H1 (cell line): ENCODE data around the gene BRD1. TPM values are rescaled to one million over a fixed set of nuclear protein-coding genes. Genes with fewer than 3 reads are reported as not detected.
"Not testable (repeated sequence)": the region's sequence is repeated elsewhere in the genome, so short reads cannot be mapped to it uniquely, and the experiment has no call there.

Experiments used
- CTCF ChIA-PET: fragments of 300-600 bp; sonication (Branson Sonifier 250); formaldehyde crosslinking; loops from one replicate; lab custom pipeline; 2021; ENCODE audit not compliant: partially characterized antibody; lab: Charles Lee
- POLR2A ChIA-PET: fragments of 300-600 bp; sonication (Branson Sonifier 250); formaldehyde crosslinking; loops from one replicate; lab custom pipeline; 2021; ENCODE audit warnings: inconsistent platforms; ENCODE audit not compliant: partially characterized antibody; lab: Charles Lee
- DNase-seq, 2 experiments: peaks; one replicate each; pipeline versions ENCODE4 v3.0.0 to v3.0.0-alpha.2; 2010 to 2022; ENCODE audit warnings: low spot score in 2 of 2, low read depth in 1 of 2, mixed read lengths in 1 of 2
- FAIRE-seq: peaks from 2 replicates; lab custom pipeline; 2011; peaks lifted over from hg19 to GRCh38; lab: Jason Lieb, UNC
- H2AFZ ChIP-seq: 2 replicates; pipeline ENCODE4 v1.8.1; 2012; ENCODE audit warnings: low read length, inconsistent platforms
- H2AK5ac ChIP-seq: 2 replicates; pipeline ENCODE4 v1.6.1; 2013; ENCODE audit warnings: low read depth, low read length
- H2BK120ac ChIP-seq: replicated peaks from 2 replicates; pipeline ENCODE3; 2013; ENCODE audit warnings: low read depth, low read length, inconsistent platforms
- H2BK12ac ChIP-seq: 2 replicates; pipeline ENCODE4 v1.6.1; 2013; ENCODE audit warnings: low read depth, low read length
- H2BK15ac ChIP-seq: 2 replicates; pipeline ENCODE4 v1.6.1; 2013; ENCODE audit warnings: low read length
- H2BK20ac ChIP-seq: 2 replicates; pipeline ENCODE4 v1.6.1; 2013; ENCODE audit warnings: low read length
- H2BK5ac ChIP-seq: 2 replicates; pipeline ENCODE4 v1.6.1; 2013; ENCODE audit warnings: low read depth, low read length
- H3K14ac ChIP-seq: 2 replicates; pipeline ENCODE4 v1.6.1; 2013; ENCODE audit warnings: inconsistent platforms; ENCODE audit not compliant: insufficient read length
- H3K18ac ChIP-seq: 2 replicates; pipeline ENCODE4 v1.6.1; 2013; ENCODE audit warnings: low read length; ENCODE audit errors: extremely low read depth
- H3K23ac ChIP-seq: 2 replicates; pipeline ENCODE4 v1.6.1; 2013; ENCODE audit warnings: inconsistent platforms; ENCODE audit not compliant: insufficient read length
- H3K23me2 ChIP-seq: 2 replicates; pipeline ENCODE4 v1.6.1; 2013; ENCODE audit warnings: low read depth, low read length
- H3K27ac ChIP-seq: 2 replicates; pipeline ENCODE4 v1.6.1; 2011; ENCODE audit warnings: low read depth, low read length, inconsistent platforms
- H3K27me3 ChIP-seq, 4 experiments: replicated peaks in 1 of 4; 1 replicate in 1 of 4; 2 replicates in 3 of 4; pipeline versions ENCODE4 v1.6.1 to v1.8.1; 2011 to 2013; ENCODE audit warnings: low read length in 3 of 4, mild to moderate bottlenecking in 3 of 4, inconsistent platforms in 2 of 4, mixed read lengths in 2 of 4, moderate library complexity in 1 of 4; ENCODE audit not compliant: control insufficient read depth in 3 of 4, insufficient read depth in 3 of 4; ENCODE audit errors: extremely low read depth in 1 of 4
- H3K36me3 ChIP-seq, 4 experiments: 2 replicates each; pipeline versions ENCODE4 v1.6.1 to v1.8.1; 2011 to 2013; ENCODE audit warnings: mild to moderate bottlenecking in 4 of 4, low read length in 3 of 4, moderate library complexity in 2 of 4, control low read depth in 1 of 4, inconsistent platforms in 1 of 4; ENCODE audit not compliant: insufficient read depth in 4 of 4, control insufficient read depth in 2 of 4
- H3K4ac ChIP-seq: replicated peaks from 2 replicates; pipeline ENCODE3; 2013; ENCODE audit warnings: low read length, low read depth, mixed read lengths, inconsistent platforms; ENCODE audit not compliant: insufficient read length
- H3K4me1 ChIP-seq, 4 experiments: replicated peaks in 1 of 4; 1 replicate in 1 of 4; 2 replicates in 3 of 4; pipeline versions ENCODE4 v1.6.1 to v1.8.1; 2011 to 2013; ENCODE audit warnings: low read length in 3 of 4, inconsistent platforms in 2 of 4, mixed read lengths in 1 of 4; ENCODE audit not compliant: insufficient read depth in 4 of 4, control insufficient read depth in 3 of 4
- H3K4me2 ChIP-seq, 2 experiments: 2 replicates each; pipeline versions ENCODE4 v1.6.1 to v1.8.1; 2011 to 2013; ENCODE audit warnings: low read depth in 2 of 2, low read length in 2 of 2, control low read depth in 1 of 2, inconsistent platforms in 1 of 2, mild to moderate bottlenecking in 1 of 2; ENCODE audit not compliant: insufficient read depth in 1 of 2
- H3K4me3 ChIP-seq, 4 experiments: fragments of 200-600, 300-600 bp in 1 of 4; sonication (generic), shearing (Covaris generic), sonication (Bioruptor Twin) in 1 of 4; 2 replicates each; pipeline versions ENCODE4 v1.5.1 to v1.8.1; 2011 to 2016; ENCODE audit warnings: low read length in 4 of 4, low read depth in 3 of 4, control low read depth in 2 of 4, inconsistent platforms in 2 of 4, mild to moderate bottlenecking in 2 of 4, mixed read lengths in 1 of 4, moderate library complexity in 1 of 4; ENCODE audit not compliant: insufficient read depth in 2 of 4; ENCODE audit errors: extremely low read depth in 1 of 4
- H3K56ac ChIP-seq: replicated peaks from 2 replicates; pipeline ENCODE3; 2013; ENCODE audit warnings: low read depth, mild to moderate bottlenecking, mixed read lengths, low read length, inconsistent platforms; ENCODE audit not compliant: insufficient read length
- H3K79me1 ChIP-seq: 2 replicates; pipeline ENCODE4 v1.6.1; 2013; ENCODE audit warnings: low read depth, low read length, control low read depth
- H3K79me2 ChIP-seq, 2 experiments: 2 replicates each; pipeline versions ENCODE4 v1.6.1 to v1.8.1; 2012 to 2013; ENCODE audit warnings: low read length in 2 of 2, mild to moderate bottlenecking in 2 of 2, inconsistent platforms in 1 of 2; ENCODE audit not compliant: insufficient read depth in 2 of 2, control insufficient read depth in 1 of 2
- H3K9ac ChIP-seq, 4 experiments: replicated peaks in 1 of 4; 1 replicate in 1 of 4; 2 replicates in 3 of 4; pipeline versions ENCODE4 v1.6.1 to v1.8.1; 2011 to 2013; ENCODE audit warnings: low read depth in 3 of 4, low read length in 3 of 4, control low read depth in 2 of 4, mild to moderate bottlenecking in 2 of 4, moderate library complexity in 2 of 4, inconsistent platforms in 1 of 4; ENCODE audit errors: extremely low read depth in 1 of 4
- H3K9me3 ChIP-seq, 2 experiments: 2 replicates each; pipeline versions ENCODE4 v1.6.1 to v1.8.1; 2012 to 2013; ENCODE audit warnings: mild to moderate bottlenecking in 2 of 2, moderate library complexity in 2 of 2, control low read depth in 1 of 2, inconsistent platforms in 1 of 2, low read depth in 1 of 2, low read length in 1 of 2, mixed read lengths in 1 of 2; ENCODE audit not compliant: insufficient read depth in 2 of 2
- H4K20me1 ChIP-seq, 2 experiments: replicated peaks in 1 of 2; 2 replicates each; pipeline versions ENCODE3 to v1.8.1; 2011 to 2013; ENCODE audit warnings: inconsistent platforms in 2 of 2, low read length in 2 of 2, mild to moderate bottlenecking in 1 of 2; ENCODE audit not compliant: insufficient read depth in 2 of 2, control insufficient read depth in 1 of 2
- H4K5ac ChIP-seq: 2 replicates; pipeline ENCODE4 v1.6.1; 2013; ENCODE audit warnings: low read length, low read depth, mixed read lengths, inconsistent platforms; ENCODE audit not compliant: insufficient read length
- H4K8ac ChIP-seq: 2 replicates; pipeline ENCODE4 v1.8.0; 2013; ENCODE audit warnings: mild to moderate bottlenecking, moderate library complexity, low read length, inconsistent platforms; ENCODE audit not compliant: insufficient read depth; ENCODE audit errors: extremely low read depth
- H4K91ac ChIP-seq: replicated peaks from 2 replicates; pipeline ENCODE3; 2013; ENCODE audit warnings: low read length, mixed read lengths, inconsistent platforms; ENCODE audit not compliant: insufficient read length
- WGBS, 2 experiments: shearing (Covaris generic) in 1 of 2; methylation state at CpG; one replicate each; pipeline versions ENCODE4 v1.1.6 to v1.1.7; 2013 to 2015; ENCODE audit warnings: low lambda C conversion rate in 2 of 2, mixed read lengths in 2 of 2, inconsistent platforms in 1 of 2, low coverage in 1 of 2, missing lambda C conversion rate in 1 of 2; ENCODE audit not compliant: insufficient replicate concordance in 2 of 2, insufficient coverage in 1 of 2, insufficient read length in 1 of 2; ENCODE audit errors: extremely low coverage in 1 of 2, missing lambda C conversion rate in 1 of 2; 5-methylcytosine and 5-hydroxymethylcytosine counted together
- polyA plus RNA-seq, 7 experiments: library from polyadenylated mRNA; depleted of rRNA in 3 of 7; stranded (reverse) in 5 of 7; unstranded in 2 of 7; fragments of >200 nt in 5 of 7; fragments of 200-250 nt in 2 of 7; gene quantifications; 1 replicate in 5 of 7; 2 replicates in 1 of 7; 4 replicates in 1 of 7; pipeline versions ENCODE4 v1.2.1 to v1.2.3, GENCODE V29; 2011 to 2013; ENCODE audit warnings: missing spikeins in 2 of 7, mixed read lengths in 2 of 7
- total RNA-seq: library from RNA; stranded (reverse); fragmentation: NEBNext Ultra II Directional; extraction: Animal tissue kit (Norgen Biotek cat#: 25700); gene quantifications from 2 replicates; pipeline ENCODE4 v1.2.1, GENCODE V29; 2021

BRD1 gene
- total and polyA plus RNA-seq, 2 of the 8 experiments (the other 6 are each of a cell fraction or from before 2014, with no cell fraction given): 6.8 to 34.0 TPM

- H3K4me2 ChIP-seq, H3K4me1 ChIP-seq, H2AK5ac ChIP-seq, H4K5ac ChIP-seq, H4K20me1 ChIP-seq, H2BK12ac ChIP-seq, H3K56ac ChIP-seq, H3K4me3 ChIP-seq, FAIRE-seq, H3K9ac ChIP-seq, H2BK120ac ChIP-seq, POLR2A ChIA-PET, H3K36me3 ChIP-seq, H3K27me3 ChIP-seq, H3K23ac ChIP-seq, H2BK15ac ChIP-seq, H3K9me3 ChIP-seq, H3K4ac ChIP-seq, H3K79me1 ChIP-seq, DNase-seq, H3K14ac ChIP-seq, H4K91ac ChIP-seq, H2AFZ ChIP-seq, H3K18ac ChIP-seq, H2BK5ac ChIP-seq, H3K23me2 ChIP-seq, H3K79me2 ChIP-seq, H2BK20ac ChIP-seq, H4K8ac ChIP-seq, H3K27ac ChIP-seq: not testable (repeated sequence)
- 87% methylated on average over 7 of the region's 7 CpGs; no CpG with 5 or more reads in 1 of the 2 experiments for WGBS, 2 experiments
- CTCF ChIA-PET: interaction anchor here (0.6 to 1.1 kb wide), 3 partner anchors 68 to 513 kb away, joined by 3 read pairs; no protein-coding TSS in a partner anchor
Observed at GRCh38 chr22:49762571-49762970, 65.1 kb downstream of the BRD1 start.
